GM21786 (cell line): ENCODE data around the gene TFIP11.

ENCODE experiments used
- ATAC-seq: cut with Tn5 transposase; IDR thresholded peaks from one replicate; pipeline ENCODE4 v1.9.1; 2021; ENCODE audit not compliant: unreplicated experiment

The TFIP11 gene

GRCh38 chr22:26512149-26512793 lies at the start of gene TFIP11:
TFIP11 (minus strand) TSS chr22:26512473; CDS start chr22:26510272, 2,201 bp downstream.
- peak; percentile 83 for ATAC-seq

- no peak for ATAC-seq
Measured at GRCh38 chr22:26561756-26562417, 49.6 kb upstream of the TFIP11 start.

GRCh38 chr22:26559961-26560575 lies 47.8 kb upstream of the TFIP11 start:
- no peak for ATAC-seq

DNA sequence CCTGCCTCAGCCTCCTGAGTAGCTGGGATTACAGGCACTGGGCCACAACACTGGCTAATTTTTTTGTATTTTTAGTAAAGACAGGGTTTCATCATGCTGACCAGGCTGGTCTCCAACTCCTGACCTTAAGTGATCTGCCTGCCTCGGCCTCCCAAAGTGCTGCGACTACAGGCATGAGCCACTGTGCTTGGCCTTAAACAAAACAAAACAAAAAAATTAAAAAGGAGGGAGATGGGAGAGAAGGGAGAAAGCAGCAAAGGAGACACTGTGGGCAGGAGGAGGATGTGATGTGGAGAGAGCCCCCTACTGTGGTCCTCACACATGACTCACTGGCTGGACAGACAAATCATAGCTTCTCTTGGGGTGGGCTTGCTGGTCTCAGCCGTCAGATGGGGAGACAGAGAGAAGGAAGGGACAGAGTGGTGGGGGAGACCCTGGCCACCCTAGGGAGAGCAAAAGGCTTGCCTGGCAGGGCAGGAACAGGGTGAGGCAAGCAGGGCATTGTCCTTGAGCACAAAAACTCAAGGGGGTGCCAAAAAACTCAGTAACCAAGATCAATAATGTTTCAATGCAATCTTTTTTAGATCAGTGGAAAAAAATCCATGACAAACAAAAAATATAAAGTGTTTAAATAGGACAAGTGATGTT lies 46.1 kb upstream of the TFIP11 start:
- no peak for ATAC-seq

DNA sequence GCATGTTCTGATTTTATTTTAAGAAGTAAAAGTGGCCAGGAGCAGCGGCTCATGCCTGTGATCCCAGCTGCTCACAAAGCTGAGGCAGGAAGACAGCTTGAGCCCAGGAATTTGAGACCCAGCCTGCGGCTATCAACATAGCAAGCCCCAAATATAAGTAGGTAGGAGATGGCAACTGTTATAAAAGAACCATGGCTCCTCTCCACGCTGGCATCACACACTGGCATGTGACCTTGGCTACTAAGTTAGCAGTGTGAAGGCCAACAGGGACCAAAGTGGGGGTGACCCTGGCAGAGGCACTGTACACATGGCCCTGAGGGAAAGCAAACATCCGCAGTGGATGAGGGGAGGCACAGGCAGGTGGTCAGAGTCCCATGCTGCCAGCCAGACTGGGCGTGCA lies 44.6 kb upstream of the TFIP11 start:
- no peak for ATAC-seq

GRCh38 chr22:26555478-26555877 lies 43.2 kb upstream of the TFIP11 start:
- no peak for ATAC-seq

GRCh38 chr22:26554956-26555355 lies 42.7 kb upstream of the TFIP11 start:
- no peak for ATAC-seq

- ATAC-seq: no peak
Measured at GRCh38 chr22:26553056-26553752, 40.9 kb upstream of the TFIP11 start.

DNA sequence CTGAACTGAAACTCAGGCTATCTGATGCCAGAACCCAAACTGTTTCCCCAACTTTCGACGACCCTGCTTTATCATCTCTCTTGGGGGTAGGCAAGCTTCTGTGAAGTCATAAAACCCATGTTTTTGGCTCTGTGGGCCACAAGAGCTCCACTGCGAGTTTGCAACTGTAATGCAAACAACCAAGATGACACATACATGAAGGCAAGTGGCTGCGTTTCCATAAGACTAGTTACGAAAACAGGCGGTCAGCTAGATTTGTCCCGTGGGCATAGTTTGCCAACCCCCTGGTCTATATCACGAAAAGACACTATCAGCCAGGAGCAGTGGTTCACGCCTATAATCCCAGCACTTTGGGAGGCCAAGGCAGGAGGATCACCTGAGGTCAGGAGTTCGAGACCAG lies 40.2 kb upstream of the TFIP11 start:
- ATAC-seq: no peak

GRCh38 chr22:26551568-26551967 lies 39.3 kb upstream of the TFIP11 start:
- no peak for ATAC-seq

- no peak for ATAC-seq
Measured at GRCh38 chr22:26550498-26551033, 38.3 kb upstream of the TFIP11 start.

DNA sequence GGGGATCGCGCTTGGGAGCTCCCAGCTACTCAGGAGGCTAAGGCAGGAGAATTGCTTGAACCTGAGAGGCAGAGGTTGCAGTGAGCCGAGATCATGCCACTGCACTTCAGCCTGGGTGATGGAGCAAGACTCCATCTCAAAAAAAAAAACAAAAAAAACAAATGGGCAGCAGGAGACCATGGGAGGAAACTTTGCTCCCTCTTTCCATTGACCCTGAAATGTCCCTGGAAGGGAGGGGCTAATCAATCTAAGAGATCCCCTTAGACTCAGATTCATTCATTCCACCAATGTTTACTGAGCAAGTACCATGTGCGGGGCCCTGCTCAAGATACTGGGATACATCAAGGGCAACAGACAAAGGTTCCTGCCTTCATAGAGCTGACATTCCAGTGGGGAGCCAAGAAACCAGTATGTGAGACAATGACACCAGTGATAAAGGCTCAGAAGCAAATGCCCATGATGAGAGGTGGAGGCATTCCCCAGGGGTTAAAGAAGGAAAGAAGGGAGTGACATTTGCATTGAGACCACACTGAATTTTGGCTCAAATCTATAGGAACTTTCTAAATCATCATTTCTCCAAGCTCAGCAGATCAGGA lies 37.7 kb upstream of the TFIP11 start:
- ATAC-seq: no peak

DNA sequence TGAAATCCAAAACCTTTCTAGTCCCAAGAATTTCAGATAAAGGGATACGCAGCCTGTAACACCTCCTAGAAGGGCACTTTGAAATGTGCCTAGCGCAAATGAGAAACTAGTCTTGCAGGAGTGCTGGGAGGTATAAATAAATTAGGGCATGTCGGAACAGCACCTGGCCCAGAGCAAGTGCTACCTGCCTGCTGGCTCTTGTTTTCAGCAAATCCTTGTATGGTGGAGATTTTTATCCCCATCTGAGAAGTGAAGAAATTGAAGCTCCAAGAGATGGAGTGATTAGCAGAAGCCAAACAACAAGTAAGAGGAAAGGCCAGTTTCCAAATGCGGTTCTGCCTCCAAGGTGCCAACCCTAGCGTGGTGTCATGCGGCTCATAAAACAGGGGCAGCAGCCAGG lies 36.7 kb upstream of the TFIP11 start:
- no peak for ATAC-seq

- ATAC-seq: no peak
Measured at GRCh38 chr22:26548303-26548702, 36.0 kb upstream of the TFIP11 start.

DNA sequence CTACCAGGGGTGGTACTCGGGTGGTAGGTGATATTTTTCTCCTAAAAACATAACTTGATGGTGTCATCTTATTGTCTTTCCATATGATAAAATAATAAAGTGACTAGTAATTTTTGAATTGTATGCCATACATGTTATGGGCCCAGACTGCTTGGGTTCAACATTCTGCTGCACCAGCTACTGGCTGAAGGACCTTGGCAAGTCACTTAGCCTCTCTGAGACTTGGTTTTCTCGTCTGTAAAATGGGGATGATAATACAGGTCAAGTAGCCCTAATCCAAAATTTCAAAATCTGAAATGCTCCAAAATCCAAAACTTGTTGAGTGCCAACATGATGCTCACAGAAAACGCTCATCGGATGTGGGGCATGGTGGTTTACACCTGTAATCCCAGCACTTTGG lies 35.6 kb upstream of the TFIP11 start:
- no peak for ATAC-seq

- no peak for ATAC-seq
Measured at GRCh38 chr22:26547426-26547825, 35.2 kb upstream of the TFIP11 start.

GRCh38 chr22:26546282-26546681 lies 34.0 kb upstream of the TFIP11 start:
- no peak for ATAC-seq

- no peak for ATAC-seq
Measured at GRCh38 chr22:26545827-26546226, 33.6 kb upstream of the TFIP11 start.

DNA sequence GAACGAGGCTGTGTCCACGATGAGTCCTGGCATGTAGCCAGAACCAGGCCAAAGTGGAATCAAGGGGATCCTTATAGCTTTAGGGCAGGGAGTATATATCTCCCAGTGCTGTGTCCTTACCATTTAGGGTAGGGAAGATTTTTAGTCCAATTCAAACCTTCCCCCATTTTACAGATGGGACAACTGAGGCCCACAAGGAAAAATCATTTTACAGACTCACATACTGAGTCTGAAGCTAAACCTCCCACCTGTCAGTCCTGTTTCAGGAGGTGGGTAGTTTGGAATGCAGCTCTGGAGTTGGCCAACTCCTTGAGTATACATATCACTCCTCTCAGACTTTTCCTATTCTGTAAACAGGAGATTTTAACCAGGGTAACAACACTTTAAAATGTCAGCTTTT lies 33.1 kb upstream of the TFIP11 start:
- no peak for ATAC-seq

DNA sequence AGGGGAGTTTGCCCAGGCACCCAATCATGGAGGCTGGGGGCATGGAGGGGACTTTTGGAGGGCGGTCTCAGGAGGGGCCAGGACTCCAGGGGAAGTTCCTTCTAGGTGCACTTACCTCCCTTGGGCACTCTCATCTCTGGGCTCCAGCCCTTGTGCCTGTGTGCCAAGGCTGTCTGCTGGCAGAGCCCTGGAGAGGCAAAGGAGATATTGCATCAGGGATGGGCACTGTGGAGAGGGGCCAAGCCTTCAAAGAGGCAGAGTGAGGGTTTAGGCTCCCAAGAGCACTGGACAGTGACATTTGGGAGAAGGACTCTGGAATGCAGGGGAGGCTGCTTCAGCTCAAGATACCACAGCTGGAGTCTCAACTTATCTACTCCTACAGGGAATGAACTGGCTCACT lies 32.2 kb upstream of the TFIP11 start:
- ATAC-seq: no peak

GRCh38 chr22:26542831-26543230 lies 30.6 kb upstream of the TFIP11 start:
- ATAC-seq: no peak
